Suppressor macrophage treated with lipopolysaccharide for 4 hours (primary cell): ENCODE results near the gene SH3BGRL2.
A peak's percentile ranks its signal among the peaks of the same experiment; 100 is the strongest.

Experiments
- DNase-seq: peaks from one replicate; pipeline ENCODE4 v3.0.0-alpha.2; 2020

The SH3BGRL2 gene

GRCh38 chr6:79630883-79631692, at the start of gene SH3BGRL2:
TSS of gene SH3BGRL2 (plus strand) at chr6:79631329. CDS start at chr6:79631462, 133 bp downstream.
- peak; percentile 55 for DNase-seq

GRCh38 chr6:79584332-79584731, 46.8 kb upstream of the SH3BGRL2 start:
- no peak for DNase-seq

- peak; percentile 11 for DNase-seq
These were observed 44.6 kb upstream of the SH3BGRL2 start for GRCh38 chr6:79586548-79586947.

GRCh38 chr6:79589701-79590100, 41.4 kb upstream of the SH3BGRL2 start:
- no peak for DNase-seq

GRCh38 chr6:79597155-79597554, 34.0 kb upstream of the SH3BGRL2 start:
- no peak for DNase-seq

GRCh38 chr6:79598012-79598411, 33.1 kb upstream of the SH3BGRL2 start:
- DNase-seq: no peak

- no peak for DNase-seq
These were observed 31.3 kb upstream of the SH3BGRL2 start for GRCh38 chr6:79599725-79600259.

- DNase-seq: no peak
These were observed 30.8 kb upstream of the SH3BGRL2 start for GRCh38 chr6:79600313-79600712.

GRCh38 chr6:79600812-79601609, 30.1 kb upstream of the SH3BGRL2 start:
- DNase-seq: no peak

- DNase-seq: no peak
These were observed 28.3 kb upstream of the SH3BGRL2 start for GRCh38 chr6:79602859-79603258.

- DNase-seq: no peak
These were observed 26.5 kb upstream of the SH3BGRL2 start for GRCh38 chr6:79604583-79605037.

- no peak for DNase-seq
These were observed 26.1 kb upstream of the SH3BGRL2 start for GRCh38 chr6:79605061-79605460.

GRCh38 chr6:79605968-79606764, 25.0 kb upstream of the SH3BGRL2 start:
- DNase-seq: no peak

GRCh38 chr6:79607000-79607399, 24.1 kb upstream of the SH3BGRL2 start:
- no peak for DNase-seq

- DNase-seq: no peak
These were observed 22.6 kb upstream of the SH3BGRL2 start for GRCh38 chr6:79608334-79609224.

GRCh38 chr6:79609225-79609595, 21.9 kb upstream of the SH3BGRL2 start:
- no peak for DNase-seq

GRCh38 chr6:79610306-79611009, 20.7 kb upstream of the SH3BGRL2 start:
- DNase-seq: no peak

- no peak for DNase-seq
These were observed 18.7 kb upstream of the SH3BGRL2 start for GRCh38 chr6:79612457-79612856.

- DNase-seq: no peak
These were observed 18.2 kb upstream of the SH3BGRL2 start for GRCh38 chr6:79612918-79613317.

GRCh38 chr6:79613912-79614311, 17.2 kb upstream of the SH3BGRL2 start:
- DNase-seq: no peak
